WI38 (cell line): ENCODE data around the gene CALCA.
"Not testable (repeated sequence)": the region's sequence is repeated elsewhere in the genome, so short reads cannot be mapped to it uniquely, and the experiment has no call there.

ENCODE experiments used
- H3K4me3 ChIP-seq: 2 replicates; pipeline ENCODE4 v1.5.1; 2011; ENCODE audit warnings: low read depth, mild to moderate bottlenecking, control low read depth, low read length
- TF ChIP-seq, protein P1 (sequence below): IDR thresholded peaks from 2 replicates; pipeline ENCODE4 v1.5.1; 2012; ENCODE audit warnings: low read depth, mild to moderate bottlenecking, control low read depth, low read length

CALCA gene, protein sequence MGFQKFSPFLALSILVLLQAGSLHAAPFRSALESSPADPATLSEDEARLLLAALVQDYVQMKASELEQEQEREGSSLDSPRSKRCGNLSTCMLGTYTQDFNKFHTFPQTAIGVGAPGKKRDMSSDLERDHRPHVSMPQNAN

DNA sequence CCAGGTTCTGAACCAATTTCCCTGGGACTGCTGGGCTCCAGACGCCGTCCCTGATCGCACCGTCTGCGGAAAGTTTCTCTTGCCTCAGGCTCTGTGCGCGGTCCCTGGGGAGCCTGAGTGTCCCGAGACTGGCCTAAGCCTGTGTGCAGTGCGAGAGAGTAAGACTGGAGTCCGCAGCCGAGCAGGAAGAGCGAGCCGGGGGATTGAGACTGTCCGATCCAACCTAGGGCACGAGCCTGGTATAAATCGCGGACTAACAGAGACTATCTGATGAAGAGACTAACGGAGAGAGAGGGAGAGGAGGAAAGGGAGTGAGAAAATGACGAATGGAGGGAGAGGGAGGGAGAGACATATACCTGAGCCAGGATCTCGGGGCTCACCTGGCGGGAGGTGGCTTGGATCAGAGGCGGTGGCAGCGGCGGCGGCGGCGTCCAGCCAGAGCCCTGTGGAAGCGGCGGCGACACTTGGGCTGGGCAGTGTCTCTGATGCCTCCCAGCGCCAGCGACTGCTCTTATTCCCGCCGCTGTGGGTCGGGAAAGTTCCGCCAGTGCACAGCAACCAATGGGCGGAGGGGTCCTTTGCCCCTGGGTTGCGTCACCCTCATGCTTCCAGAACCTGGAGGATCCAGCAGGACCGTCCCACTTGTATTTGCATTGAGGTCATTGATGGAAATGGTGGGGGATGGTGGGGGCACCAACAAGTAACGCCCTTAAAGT, at the start of gene CALCA:
Gene CALCA, minus strand, starts transcription at position 487 of the 716 bp plus-strand sequence. CDS start 1,159 bp downstream, outside the sequence.
- TF ChIP-seq, protein P1, sequence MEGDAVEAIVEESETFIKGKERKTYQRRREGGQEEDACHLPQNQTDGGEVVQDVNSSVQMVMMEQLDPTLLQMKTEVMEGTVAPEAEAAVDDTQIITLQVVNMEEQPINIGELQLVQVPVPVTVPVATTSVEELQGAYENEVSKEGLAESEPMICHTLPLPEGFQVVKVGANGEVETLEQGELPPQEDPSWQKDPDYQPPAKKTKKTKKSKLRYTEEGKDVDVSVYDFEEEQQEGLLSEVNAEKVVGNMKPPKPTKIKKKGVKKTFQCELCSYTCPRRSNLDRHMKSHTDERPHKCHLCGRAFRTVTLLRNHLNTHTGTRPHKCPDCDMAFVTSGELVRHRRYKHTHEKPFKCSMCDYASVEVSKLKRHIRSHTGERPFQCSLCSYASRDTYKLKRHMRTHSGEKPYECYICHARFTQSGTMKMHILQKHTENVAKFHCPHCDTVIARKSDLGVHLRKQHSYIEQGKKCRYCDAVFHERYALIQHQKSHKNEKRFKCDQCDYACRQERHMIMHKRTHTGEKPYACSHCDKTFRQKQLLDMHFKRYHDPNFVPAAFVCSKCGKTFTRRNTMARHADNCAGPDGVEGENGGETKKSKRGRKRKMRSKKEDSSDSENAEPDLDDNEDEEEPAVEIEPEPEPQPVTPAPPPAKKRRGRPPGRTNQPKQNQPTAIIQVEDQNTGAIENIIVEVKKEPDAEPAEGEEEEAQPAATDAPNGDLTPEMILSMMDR, result no peak

DNA sequence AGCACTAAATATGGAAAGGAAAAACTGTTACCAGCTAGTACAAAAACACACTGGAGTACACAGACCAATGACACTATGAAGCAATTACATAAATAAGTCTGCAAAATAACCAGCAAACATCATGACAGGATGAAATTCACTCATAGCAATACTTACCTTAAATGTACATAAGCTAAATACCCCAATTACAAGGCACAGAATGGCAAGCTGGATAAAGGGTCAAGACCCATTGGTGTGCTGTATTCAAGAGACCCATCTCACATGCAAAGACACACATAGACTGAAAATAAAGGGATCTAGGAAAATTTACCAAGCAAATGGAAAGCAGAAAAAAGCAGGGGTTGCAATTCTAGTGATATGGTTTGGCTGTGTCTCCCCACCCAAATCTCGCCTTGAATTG, 44.0 kb upstream of the CALCA start:
- TF ChIP-seq, protein P1, result no peak
- no peak overlapping the region for H3K4me3 ChIP-seq

More for the DNA sequence above, at the start of gene CALCA:
- H3K4me3 ChIP-seq, result no peak within 1 kb of the TSS

DNA sequence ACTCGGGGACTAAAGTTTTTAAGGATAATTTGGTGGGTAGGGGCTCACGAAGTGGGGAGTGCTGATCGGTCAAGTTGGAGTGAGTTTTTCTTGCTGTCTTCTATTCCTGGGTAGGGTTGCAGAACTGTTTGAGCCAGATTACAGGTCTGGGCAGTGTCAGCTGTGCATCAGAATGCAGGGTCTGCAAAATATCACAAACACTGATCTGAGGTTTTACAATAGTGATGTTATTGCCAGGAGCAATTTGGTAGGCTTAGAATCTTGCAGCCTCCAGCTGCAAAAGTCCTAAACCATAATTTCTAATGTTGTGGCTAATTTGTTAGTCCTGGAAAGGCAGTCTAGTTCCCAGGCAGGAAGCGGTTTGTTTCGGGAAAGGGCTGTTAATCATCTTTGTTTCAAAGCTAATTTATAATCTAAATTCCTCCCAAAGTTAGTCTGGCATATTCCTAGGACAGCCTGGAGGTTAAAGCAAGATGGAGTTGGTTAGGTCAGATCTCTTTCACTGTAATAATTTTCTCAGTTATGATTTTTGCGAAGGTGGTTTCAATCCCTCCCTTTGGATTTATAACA, 39.7 kb upstream of the CALCA start:
- H3K4me3 ChIP-seq, result no peak overlapping the region
- TF ChIP-seq, protein P1, result no peak

DNA sequence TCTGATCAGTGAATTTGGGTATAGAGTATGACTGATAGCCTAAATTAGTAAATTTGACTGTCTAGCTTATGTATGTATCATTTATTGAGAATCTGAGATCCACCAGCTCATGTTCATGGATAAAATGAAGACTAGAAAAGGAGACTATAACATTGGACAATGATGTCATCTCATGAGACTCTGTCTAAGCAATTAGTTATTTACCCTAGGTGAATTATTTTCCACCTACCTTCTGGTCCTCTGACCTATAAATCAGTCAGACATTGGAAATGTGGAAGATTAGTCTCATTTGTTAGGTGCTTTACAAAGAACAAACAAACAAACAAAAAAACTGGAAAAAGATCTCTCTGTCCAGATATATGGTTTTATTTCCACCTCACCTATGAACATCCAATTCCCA, 38.7 kb upstream of the CALCA start:
- no peak overlapping the region for H3K4me3 ChIP-seq
- TF ChIP-seq, protein P1, result no peak

- no peak overlapping the region for H3K4me3 ChIP-seq
- TF ChIP-seq, protein P1, result peak; percentile 27; the same call in 1 of the 2 replicates
These were observed 34.1 kb upstream of the CALCA start for GRCh38 chr11:15006139-15006759.

DNA sequence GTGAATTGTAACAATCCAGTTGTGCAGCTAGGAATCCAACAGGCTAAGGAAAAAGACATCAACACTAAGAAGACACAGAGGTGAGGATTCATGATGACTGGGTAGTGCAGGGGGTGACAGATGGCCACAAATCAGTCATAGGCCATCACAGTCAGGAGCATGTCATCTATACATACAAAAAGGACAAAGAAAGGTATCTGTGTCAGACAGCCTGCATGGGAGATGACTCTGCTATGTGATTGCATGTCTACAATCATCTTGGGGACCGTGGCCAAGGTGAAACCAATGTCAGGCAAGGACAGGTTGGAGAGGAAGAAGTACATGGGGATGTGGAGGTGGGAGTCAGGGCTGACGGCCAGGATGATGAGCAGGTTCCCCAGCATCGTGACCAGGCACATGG, 16.0 kb upstream of the CALCA start:
- H3K4me3 ChIP-seq, result not testable (repeated sequence)

GRCh38 chr11:14981507-14981906, 9.4 kb upstream of the CALCA start:
- TF ChIP-seq, protein P1, result no peak
- H3K4me3 ChIP-seq, result no peak overlapping the region
